H9 (cell line): Measurements from ENCODE around the gene FNDC3B. TPM values are rescaled to one million over a fixed set of nuclear protein-coding genes. Genes with fewer than 3 reads are reported as not detected.
"Not testable (repeated sequence)": the region's sequence is repeated elsewhere in the genome, so short reads cannot be mapped to it uniquely, and the experiment has no call there.

Experiments used
- DNase-seq: peaks from one replicate; pipeline ENCODE4 v3.0.0-alpha.2; 2017
- H2AFZ ChIP-seq: one replicate; pipeline ENCODE4 v1.6.1; 2013; ENCODE audit warnings: mild to moderate bottlenecking, low read length, control low read depth, moderate library complexity
- H2AK5ac ChIP-seq: 2 replicates; pipeline ENCODE4 v1.6.1; 2013; ENCODE audit warnings: low read length, control low read depth, mixed read lengths; ENCODE audit not compliant: insufficient read length
- H2BK120ac ChIP-seq: one replicate; pipeline ENCODE4 v1.6.1; 2013; ENCODE audit warnings: low read depth, mild to moderate bottlenecking, low read length, control low read depth, inconsistent platforms; ENCODE audit not compliant: poor library complexity, severe bottlenecking
- H2BK12ac ChIP-seq: 2 replicates; pipeline ENCODE4 v1.6.1; 2013; ENCODE audit warnings: low read length, control low read depth, mixed read lengths, low read depth; ENCODE audit not compliant: insufficient read length
- H2BK15ac ChIP-seq: 2 replicates; pipeline ENCODE4 v1.6.1; 2013; ENCODE audit warnings: low read depth, low read length, control low read depth
- H2BK20ac ChIP-seq: one replicate; pipeline ENCODE4 v1.6.1; 2013; ENCODE audit warnings: low read depth, mild to moderate bottlenecking, low read length, control low read depth, inconsistent platforms; ENCODE audit not compliant: poor library complexity, severe bottlenecking
- H2BK5ac ChIP-seq: 2 replicates; pipeline ENCODE4 v1.6.1; 2013; ENCODE audit warnings: low read length, control low read depth, mixed read lengths; ENCODE audit not compliant: insufficient read length
- H3K14ac ChIP-seq: 2 replicates; pipeline ENCODE4 v1.6.1; 2013; ENCODE audit warnings: low read length, control low read depth; ENCODE audit not compliant: insufficient read depth
- H3K18ac ChIP-seq: 2 replicates; pipeline ENCODE4 v1.6.1; 2013; ENCODE audit warnings: low read depth, mild to moderate bottlenecking, mixed read lengths, low read length, control low read depth; ENCODE audit not compliant: insufficient read length
- H3K23ac ChIP-seq: 2 replicates; pipeline ENCODE4 v1.6.1; 2013; ENCODE audit warnings: low read length, control low read depth, mixed read lengths, low read depth; ENCODE audit not compliant: insufficient read length
- H3K23me2 ChIP-seq: 2 replicates; pipeline ENCODE4 v1.6.1; 2013; ENCODE audit warnings: low read depth, mild to moderate bottlenecking, mixed read lengths, low read length, control low read depth; ENCODE audit not compliant: insufficient read length, poor library complexity, severe bottlenecking
- H3K27ac ChIP-seq: 2 replicates; pipeline ENCODE4 v1.5.1; 2013; ENCODE audit warnings: low read length, control low read depth, mixed read lengths, low read depth; ENCODE audit not compliant: insufficient read length
- H3K27me3 ChIP-seq: 2 replicates; pipeline ENCODE4 v1.6.1; 2013; ENCODE audit warnings: low read length, control low read depth, inconsistent platforms; ENCODE audit not compliant: insufficient read depth
- H3K4ac ChIP-seq: 2 replicates; pipeline ENCODE4 v1.6.1; 2013; ENCODE audit warnings: low read depth, mild to moderate bottlenecking, control low read depth, inconsistent platforms, low read length, moderate library complexity
- H3K4me1 ChIP-seq: 2 replicates; pipeline ENCODE4 v1.6.1; 2013; ENCODE audit warnings: low read length, control low read depth, inconsistent platforms; ENCODE audit not compliant: insufficient read depth
- H3K4me2 ChIP-seq: 2 replicates; pipeline ENCODE4 v1.6.1; 2013; ENCODE audit warnings: low read length, control low read depth, mixed read lengths; ENCODE audit not compliant: insufficient read length, insufficient read depth
- H3K56ac ChIP-seq: 2 replicates; pipeline ENCODE4 v1.6.1; 2013; ENCODE audit warnings: low read depth, mild to moderate bottlenecking, mixed read lengths, low read length, control low read depth; ENCODE audit not compliant: insufficient read length
- H3K79me1 ChIP-seq: 2 replicates; pipeline ENCODE4 v1.6.1; 2013; ENCODE audit warnings: low read depth, mild to moderate bottlenecking, moderate library complexity, low read length, control low read depth, inconsistent platforms; ENCODE audit not compliant: insufficient read depth, poor library complexity, severe bottlenecking
- H3K79me2 ChIP-seq: 2 replicates; pipeline ENCODE4 v1.6.1; 2013; ENCODE audit warnings: low read length, control low read depth, inconsistent platforms; ENCODE audit not compliant: insufficient read depth
- H3K9ac ChIP-seq: 2 replicates; pipeline ENCODE4 v1.6.1; 2013; ENCODE audit warnings: low read length, control low read depth, mixed read lengths; ENCODE audit not compliant: insufficient read length; ENCODE audit errors: extremely low read depth
- H3K9me3 ChIP-seq: one replicate; pipeline ENCODE4 v1.6.1; 2013; ENCODE audit warnings: low read depth, low read length, inconsistent platforms; ENCODE audit not compliant: control insufficient read depth
- H3T11ph ChIP-seq: one replicate; pipeline ENCODE4 v1.6.1; 2013; ENCODE audit warnings: mild to moderate bottlenecking, low read length, control low read depth, inconsistent platforms
- H4K20me1 ChIP-seq: one replicate; pipeline ENCODE4 v1.6.1; 2013; ENCODE audit not compliant: control insufficient read depth, insufficient read length, insufficient read depth
- H4K5ac ChIP-seq: 2 replicates; pipeline ENCODE4 v1.6.1; 2013; ENCODE audit warnings: low read depth, mild to moderate bottlenecking, mixed read lengths, low read length, control low read depth; ENCODE audit not compliant: insufficient read length
- H4K8ac ChIP-seq: replicated peaks from 2 replicates; pipeline ENCODE4 v1.6.1; 2013; ENCODE audit warnings: low read length, control low read depth, mixed read lengths, low read depth; ENCODE audit not compliant: insufficient read length
- H4K91ac ChIP-seq: 2 replicates; pipeline ENCODE4 v1.6.1; 2013; ENCODE audit warnings: low read depth, mild to moderate bottlenecking, moderate library complexity, mixed read lengths, low read length, control low read depth; ENCODE audit not compliant: insufficient read length
- H3K27ac Mint-ChIP-seq, 3 experiments: 2 replicates in 2 of 3; 3 replicates in 1 of 3; pipeline ENCODE4 v1.8.0; 2020 to 2021; ENCODE audit warnings: mixed read lengths in 3 of 3, mild to moderate bottlenecking in 1 of 3, moderate library complexity in 1 of 3
- H3K27me3 Mint-ChIP-seq: 2 replicates; pipeline ENCODE4 v1.8.0; 2021; ENCODE audit warnings: low read depth, mild to moderate bottlenecking, moderate library complexity, mixed read lengths
- H3K36me3 Mint-ChIP-seq, 3 experiments: 2 replicates in 2 of 3; 3 replicates in 1 of 3; pipeline ENCODE4 v1.8.0; 2020 to 2021; ENCODE audit warnings: low read depth in 3 of 3, mixed read lengths in 3 of 3; ENCODE audit not compliant: insufficient read depth in 1 of 3
- H3K4me1 Mint-ChIP-seq, 2 experiments: 2 replicates each; pipeline ENCODE4 v1.8.0; 2020; ENCODE audit warnings: mixed read lengths in 2 of 2
- H3K4me3 Mint-ChIP-seq, 2 experiments: 2 replicates in 1 of 2; 3 replicates in 1 of 2; pipeline ENCODE4 v1.8.0; 2020 to 2021; ENCODE audit warnings: mild to moderate bottlenecking in 2 of 2, mixed read lengths in 2 of 2, moderate library complexity in 1 of 2
- H3K9me3 Mint-ChIP-seq, 2 experiments: 2 replicates in 1 of 2; 3 replicates in 1 of 2; pipeline ENCODE4 v1.8.0; 2020; ENCODE audit warnings: mild to moderate bottlenecking in 2 of 2, mixed read lengths in 2 of 2, moderate library complexity in 1 of 2
- CTCF ChIP-seq: fragments of 200-600 bp; sonication (generic); conservative IDR thresholded peaks from 3 replicates; pipeline ENCODE4 v1.8.0; 2021; ENCODE audit warnings: antibody characterized with exemption, mild to moderate bottlenecking
- WGBS: extraction: QIAGEN DNeasy Blood & Tissue Kit; methylation state at CpG from one replicate; pipeline ENCODE4 v1.1.7; 2013; ENCODE audit warnings: missing lambda C conversion rate, low lambda C conversion rate, mixed read lengths; ENCODE audit not compliant: insufficient read length; ENCODE audit errors: extremely low coverage; 5-methylcytosine and 5-hydroxymethylcytosine counted together
- long read RNA-seq: library from polyadenylated mRNA; unstranded; transcript quantifications from one replicate; pipeline ENCODE4 v2.0.0, GENCODE V29; 2020
- total RNA-seq: library from RNA; stranded (reverse); gene quantifications from 2 replicates; pipeline ENCODE4 v1.2.1, GENCODE V29; 2021

The FNDC3B gene
- total RNA-seq, result 42.3 and 43.8 TPM in 2 replicates
- long read RNA-seq, full-length matches to known transcripts, result 35 of 64 reads
- long read RNA-seq, partial matches to known transcripts, result 15 of 64 reads
- long read RNA-seq, other reads (novel, unspliced or antisense), result 14 of 64 reads

- no CpG with 5 or more reads among the region's 59 CpGs for WGBS
Observed at GRCh38 chr3:172039436-172040077, at the start of gene FNDC3B. TSS of gene FNDC3B (plus strand) at chr3:172039578. CDS start at chr3:172112480, 72,902 bp downstream.

DNA sequence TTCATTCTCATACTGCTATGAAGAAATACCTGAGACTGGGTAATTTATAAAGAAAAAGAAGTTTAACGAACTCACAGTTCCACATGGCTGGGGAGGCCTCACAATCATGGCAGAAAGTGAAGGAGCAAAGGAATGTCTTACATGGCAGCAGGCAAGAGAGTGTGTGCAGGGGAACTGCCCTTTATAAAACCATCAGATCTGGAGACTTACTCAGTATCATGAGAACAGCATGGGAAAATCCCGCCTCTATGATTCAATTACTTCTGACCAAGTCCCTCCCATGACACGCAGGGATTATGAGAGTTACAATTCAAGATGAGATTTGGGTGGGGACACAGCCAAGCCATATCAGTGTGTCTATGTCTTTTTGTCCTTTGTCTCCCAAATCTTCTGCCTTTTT, 49.1 kb upstream of the FNDC3B start:
- no CpG with 5 or more reads among the region's 3 CpGs for WGBS
- not testable (repeated sequence) for H2BK20ac ChIP-seq, H3K9me3 Mint-ChIP-seq

More at GRCh38 chr3:172039436-172040077, at the start of gene FNDC3B:
- no peak within 1 kb of the TSS; the same call in 1 of the 2 replicates for H3K4ac ChIP-seq
- no peak within 1 kb of the TSS for H3K27ac ChIP-seq
- peak within 1 kb of the TSS; percentile 83 for H3K18ac ChIP-seq
- no peak for TF ChIP-seq CTCF
- Mint-ChIP-seq H3K4me1 (peaks cover 42 to 47% of the 10 kb centered on the region in 2 experiments), H3K4me3 (peak within 1 kb of the TSS; percentile 87 to 94), H3K27ac (peak within 1 kb of the TSS; percentile 89 to 98 (median 93); a peak in 5 of 7 replicates), H3K9me3 (no peaks in the 10 kb centered on the region; a peak in 2 of 5 replicates), H3K27me3 (no peaks in the 10 kb centered on the region; the same call in 1 of the 2 replicates), H3K36me3 (peaks cover 0 to 5% (median 0%) of the 10 kb centered on the region in 3 experiments; a peak in 3 of 7 replicates)
- no peaks in the 10 kb centered on the region for H4K20me1 ChIP-seq
- peaks cover 2% of the 10 kb centered on the region; the same call in 1 of the 2 replicates for H3K4me1 ChIP-seq
- peaks cover 13% of the 10 kb centered on the region; the same call in 1 of the 2 replicates for H3K79me2 ChIP-seq
- H3T11ph ChIP-seq, result no peak within 1 kb of the TSS
- no peak within 1 kb of the TSS for H2AFZ ChIP-seq
- H2BK20ac ChIP-seq, result no peak within 1 kb of the TSS
- peak within 1 kb of the TSS; percentile 86 for H4K91ac ChIP-seq
- H2BK120ac ChIP-seq, result peak within 1 kb of the TSS; percentile 39
- peak; percentile 96 for DNase-seq
- H3K14ac ChIP-seq, result peak within 1 kb of the TSS; percentile 89; the same call in 1 of the 2 replicates
- H3K4me2 ChIP-seq, result peak within 1 kb of the TSS; percentile 74
- no peak within 1 kb of the TSS for H2BK5ac ChIP-seq
- H2AK5ac ChIP-seq, result no peak within 1 kb of the TSS
- H3K79me1 ChIP-seq, result no peaks in the 10 kb centered on the region
- H2BK12ac ChIP-seq, result no peak within 1 kb of the TSS
- H3K23me2 ChIP-seq, result peaks cover 13% of the 10 kb centered on the region
- no peak within 1 kb of the TSS for H3K23ac ChIP-seq
- no peaks in the 10 kb centered on the region for H3K27me3 ChIP-seq
- peak within 1 kb of the TSS; percentile 77 for H3K9ac ChIP-seq
- no peaks in the 10 kb centered on the region for H3K9me3 ChIP-seq
- H4K5ac ChIP-seq, result no peak within 1 kb of the TSS
- H3K56ac ChIP-seq, result no peak within 1 kb of the TSS
- H2BK15ac ChIP-seq, result no peak within 1 kb of the TSS
- no peak within 1 kb of the TSS for H4K8ac ChIP-seq

More for the DNA sequence above, 49.1 kb upstream of the FNDC3B start:
- not testable (repeated sequence) for H3K79me2 ChIP-seq, H4K8ac ChIP-seq, H3K23me2 ChIP-seq, H2AK5ac ChIP-seq, H3K4me3 Mint-ChIP-seq, H4K5ac ChIP-seq, H3K4me1 Mint-ChIP-seq, H3K27me3 Mint-ChIP-seq, H3K9ac ChIP-seq, H3K4ac ChIP-seq, H3K4me1 ChIP-seq, H2BK5ac ChIP-seq, DNase-seq, H3K18ac ChIP-seq, H3K4me2 ChIP-seq, H3K27ac ChIP-seq, H2BK120ac ChIP-seq, H2AFZ ChIP-seq, H3K79me1 ChIP-seq, H3K36me3 Mint-ChIP-seq, H3K27ac Mint-ChIP-seq, H3K14ac ChIP-seq, H2BK15ac ChIP-seq, H3K9me3 ChIP-seq, H3K56ac ChIP-seq, H4K91ac ChIP-seq, H3T11ph ChIP-seq, H3K27me3 ChIP-seq, H4K20me1 ChIP-seq, H3K23ac ChIP-seq, H2BK12ac ChIP-seq
